ENCODE data around the gene CELSR1.

The CELSR1 gene

GRCh38 chr22:46392137-46392844 is 145.1 kb downstream of the CELSR1 start:
- no peak for DNase-seq

GRCh38 chr22:46391486-46392136 is 145.8 kb downstream of the CELSR1 start:
- no peak for DNase-seq

- DNase-seq, result peak; percentile 81
Observed at GRCh38 chr22:46390652-46391301, 146.6 kb downstream of the CELSR1 start.

GRCh38 chr22:46390105-46390651 is 147.2 kb downstream of the CELSR1 start:
- DNase-seq, result no peak

GRCh38 chr22:46389081-46389480 is 148.3 kb downstream of the CELSR1 start:
- no peak for DNase-seq

GRCh38 chr22:46388647-46389046 is 148.8 kb downstream of the CELSR1 start:
- DNase-seq, result no peak

- DNase-seq, result no peak
Observed at GRCh38 chr22:46387748-46388147, 149.7 kb downstream of the CELSR1 start.

- no peak for DNase-seq
Observed at GRCh38 chr22:46386312-46386711, 151.1 kb downstream of the CELSR1 start.

GRCh38 chr22:46382524-46382923 is 154.9 kb downstream of the CELSR1 start:
- no peak for DNase-seq

GRCh38 chr22:46381731-46382130 is 155.7 kb downstream of the CELSR1 start:
- DNase-seq, result no peak

GRCh38 chr22:46381142-46381541 is 156.3 kb downstream of the CELSR1 start:
- DNase-seq, result no peak

- DNase-seq, result no peak
Observed at GRCh38 chr22:46380581-46380980, 156.8 kb downstream of the CELSR1 start.

- DNase-seq, result no peak
Observed at GRCh38 chr22:46380069-46380468, 157.4 kb downstream of the CELSR1 start.

GRCh38 chr22:46379066-46379930 is 158.1 kb downstream of the CELSR1 start:
- no peak for DNase-seq

GRCh38 chr22:46378426-46379065 is 158.9 kb downstream of the CELSR1 start:
- DNase-seq, result no peak

- DNase-seq, result no peak
Observed at GRCh38 chr22:46377525-46378425, 159.6 kb downstream of the CELSR1 start.

- no peak for DNase-seq
Observed at GRCh38 chr22:46376908-46377524, 160.4 kb downstream of the CELSR1 start.

- DNase-seq, result no peak
Observed at GRCh38 chr22:46376111-46376510, 161.3 kb downstream of the CELSR1 start.

- DNase-seq, result no peak
Observed at GRCh38 chr22:46374663-46375474, 162.6 kb downstream of the CELSR1 start.

Measured in right forelimb (tissue), 1 donor.